DOHH2 (cell line): ENCODE measurements around the gene SETD3.

Source experiments
- H3F3A ChIP-seq: fragments of 200-600 bp; sonication (generic), shearing (Covaris generic); 2 replicates; pipeline ENCODE4 v1.6.0; 2016; ENCODE audit warnings: antibody characterized with exemption, mild to moderate bottlenecking; ENCODE audit not compliant: control insufficient read depth, insufficient read depth
- H3K27ac ChIP-seq: fragments of 200-600 bp; sonication (generic); 2 replicates; pipeline ENCODE4 v1.5.1; 2014; ENCODE audit warnings: low read depth, mild to moderate bottlenecking, low read length, moderate library complexity
- H3K27me3 ChIP-seq: fragments of 200-600 bp; sonication (generic); 2 replicates; pipeline ENCODE4 v1.6.1; 2014; ENCODE audit warnings: mild to moderate bottlenecking, low read length, mixed read lengths; ENCODE audit not compliant: control insufficient read depth
- H3K36me3 ChIP-seq: fragments of 200-600 bp; sonication (generic); 2 replicates; pipeline ENCODE4 v1.6.1; 2014; ENCODE audit warnings: mild to moderate bottlenecking, low read length, moderate library complexity, mixed read lengths; ENCODE audit not compliant: control insufficient read depth
- H3K4me1 ChIP-seq: fragments of 200-600 bp; sonication (generic); 2 replicates; pipeline ENCODE4 v1.6.1; 2014; ENCODE audit warnings: mild to moderate bottlenecking, low read length, mixed read lengths; ENCODE audit not compliant: control insufficient read depth
- H3K4me2 ChIP-seq: fragments of 200-600 bp; sonication (generic); 2 replicates; pipeline ENCODE4 v1.6.0; 2014; ENCODE audit warnings: mild to moderate bottlenecking, low read length, moderate library complexity
- H3K4me3 ChIP-seq: fragments of 200-600 bp; sonication (generic); 2 replicates; pipeline ENCODE4 v1.5.1; 2014; ENCODE audit warnings: mild to moderate bottlenecking, low read length, mixed read lengths
- H3K79me2 ChIP-seq: fragments of 200-600 bp; sonication (generic); 2 replicates; pipeline ENCODE4 v1.6.1; 2014; ENCODE audit warnings: mild to moderate bottlenecking, low read length, mixed read lengths; ENCODE audit not compliant: control insufficient read depth
- H3K9me2 ChIP-seq: fragments of 200-600 bp; sonication (generic); replicated peaks from 2 replicates; pipeline ENCODE4 v1.6.1; 2014; ENCODE audit warnings: mild to moderate bottlenecking, low read length, mixed read lengths; ENCODE audit not compliant: control insufficient read depth
- H3K9me3 ChIP-seq: fragments of 200-600 bp; sonication (generic); 2 replicates; pipeline ENCODE4 v1.6.1; 2014; ENCODE audit warnings: antibody characterized with exemption, low read length, mixed read lengths; ENCODE audit not compliant: control insufficient read depth, insufficient read depth
- H4K20me1 ChIP-seq: fragments of 200-600 bp; sonication (generic); 2 replicates; pipeline ENCODE4 v1.6.0; 2014; ENCODE audit warnings: low read depth, mild to moderate bottlenecking, antibody characterized with exemption, low read length, moderate library complexity; ENCODE audit not compliant: control insufficient read depth, insufficient read depth
- CTCF ChIP-seq: fragments of 200-600 bp; sonication (generic); IDR thresholded peaks from one replicate; pipeline ENCODE4 v1.5.1; 2014; ENCODE audit warnings: antibody characterized with exemption, mild to moderate bottlenecking, low read depth, low read length; ENCODE audit not compliant: poor library complexity, severe bottlenecking
- EZH2phosphoT487 ChIP-seq: fragments of 200-600 bp; sonication (generic); IDR thresholded peaks from 2 replicates; pipeline ENCODE4 v1.6.1; 2017; ENCODE audit warnings: borderline replicate concordance, mild to moderate bottlenecking, antibody characterized with exemption, low read length, moderate library complexity, mixed read lengths

Gene SETD3

DNA sequence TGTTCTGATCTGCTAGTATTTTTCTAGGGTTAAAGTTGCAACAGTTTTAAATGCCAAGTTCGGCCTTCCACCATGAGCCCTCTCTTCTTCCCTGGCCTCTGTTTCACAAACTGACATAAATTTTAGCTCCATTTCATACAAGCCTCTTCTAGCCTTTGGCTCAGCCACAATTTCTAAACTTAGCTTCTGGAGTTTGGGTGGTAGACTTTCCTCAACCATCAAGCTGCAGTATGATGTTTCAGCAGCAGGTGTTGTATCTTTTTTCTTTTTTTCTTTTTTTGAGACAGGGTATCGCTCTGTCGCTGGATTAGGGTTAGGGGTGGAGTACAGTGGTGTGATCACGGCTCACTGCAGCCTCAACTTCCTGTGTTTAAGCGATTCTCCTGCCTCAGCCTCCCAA is 29.4 kb downstream of the SETD3 start:
- no peak overlapping the region for H3K4me2 ChIP-seq
- no peak overlapping the region for H3K4me3 ChIP-seq
- no peaks in the 10 kb centered on the region for H3K79me2 ChIP-seq
- H3K4me1 ChIP-seq = no peaks in the 10 kb centered on the region
- no peaks in the 10 kb centered on the region for H3K27me3 ChIP-seq
- no peaks in the 10 kb centered on the region for H3F3A ChIP-seq
- no peaks in the 10 kb centered on the region for H3K9me3 ChIP-seq
- TF ChIP-seq EZH2phosphoT487 (no peak), CTCF (no peak)
- no peak overlapping the region for H3K27ac ChIP-seq
- no peaks in the 10 kb centered on the region for H4K20me1 ChIP-seq
- H3K36me3 ChIP-seq = peaks cover 54% of the 10 kb centered on the region
- H3K9me2 ChIP-seq = no peaks in the 10 kb centered on the region

GRCh38 chr14:99450266-99450665 is 30.4 kb downstream of the SETD3 start:
- Histone ChIP-seq H3K4me1 (no peaks in the 10 kb centered on the region), H4K20me1 (no peaks in the 10 kb centered on the region), H3K27ac (no peak overlapping the region), H3K9me2 (no peaks in the 10 kb centered on the region), H3K9me3 (no peaks in the 10 kb centered on the region), H3K4me2 (no peak overlapping the region), H3K36me3 (peaks cover 51% of the 10 kb centered on the region), H3K4me3 (no peak overlapping the region), H3K27me3 (no peaks in the 10 kb centered on the region), H3F3A (no peaks in the 10 kb centered on the region), H3K79me2 (no peaks in the 10 kb centered on the region)
- TF ChIP-seq EZH2phosphoT487 (no peak), CTCF (no peak)

DNA sequence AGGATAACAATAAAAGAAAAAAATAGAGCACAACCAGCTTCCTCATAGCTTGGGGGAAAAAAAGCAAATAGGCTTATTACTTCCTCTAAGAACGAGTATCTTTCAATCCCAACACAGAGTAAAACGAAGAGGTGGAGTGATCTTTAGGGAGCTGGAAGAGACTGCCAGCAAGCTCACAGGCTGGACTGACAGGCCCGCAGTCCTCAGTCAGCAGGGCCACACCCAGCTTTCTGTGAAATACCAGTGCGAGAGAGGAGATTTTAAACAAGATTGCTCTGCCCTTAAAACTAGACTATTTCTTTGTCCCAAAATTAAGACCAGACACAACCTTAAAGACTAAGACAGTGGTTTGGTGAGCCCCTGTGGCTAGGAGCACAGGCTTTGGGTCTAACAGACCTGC is 32.9 kb downstream of the SETD3 start:
- Histone ChIP-seq H3K9me3 (no peaks in the 10 kb centered on the region), H4K20me1 (no peaks in the 10 kb centered on the region), H3K4me3 (no peak overlapping the region), H3K4me2 (no peak overlapping the region), H3K27me3 (no peaks in the 10 kb centered on the region), H3K4me1 (no peaks in the 10 kb centered on the region), H3K9me2 (no peaks in the 10 kb centered on the region), H3K36me3 (peaks cover 58% of the 10 kb centered on the region), H3F3A (no peaks in the 10 kb centered on the region), H3K27ac (no peak overlapping the region), H3K79me2 (no peaks in the 10 kb centered on the region; the same call in 1 of the 2 replicates)
- no peak for TF ChIP-seq EZH2phosphoT487
- TF ChIP-seq CTCF = no peak

DNA sequence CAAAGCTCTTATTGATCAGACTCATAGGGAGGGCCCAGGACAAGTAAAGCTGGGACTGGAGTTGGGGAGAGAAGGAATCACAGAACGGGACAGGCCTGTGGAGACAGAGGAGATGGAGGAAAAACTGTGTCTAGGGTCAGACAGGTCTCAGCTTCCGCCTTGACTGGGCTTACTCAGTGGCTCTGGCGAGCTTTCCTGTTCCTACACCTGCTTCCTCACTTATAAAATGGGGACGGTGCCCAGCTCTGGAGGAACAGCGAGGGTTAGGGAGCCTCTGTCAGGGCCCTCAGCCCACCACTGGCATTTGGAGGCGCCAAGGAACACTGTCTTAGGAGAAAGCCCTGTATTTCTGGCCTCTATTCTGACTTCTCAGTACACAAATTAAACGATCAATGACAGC is 34.7 kb downstream of the SETD3 start:
- Histone ChIP-seq H3K27ac (no peak overlapping the region), H3K9me2 (no peaks in the 10 kb centered on the region), H3F3A (no peaks in the 10 kb centered on the region), H3K79me2 (no peaks in the 10 kb centered on the region; the same call in 1 of the 2 replicates), H3K36me3 (peaks cover 59% of the 10 kb centered on the region), H3K4me2 (no peak overlapping the region), H3K4me3 (no peak overlapping the region), H4K20me1 (no peaks in the 10 kb centered on the region), H3K9me3 (no peaks in the 10 kb centered on the region), H3K27me3 (no peaks in the 10 kb centered on the region), H3K4me1 (no peaks in the 10 kb centered on the region)
- TF ChIP-seq CTCF (no peak), EZH2phosphoT487 (no peak)
